ENCODE results near the gene ARID3C. TPM values are rescaled to one million over a fixed set of nuclear protein-coding genes. Genes with fewer than 3 reads are reported as not detected.

The ARID3C gene
- polyA plus RNA-seq, 3 donors = 0.21 TPM; not detected in 2

DNA sequence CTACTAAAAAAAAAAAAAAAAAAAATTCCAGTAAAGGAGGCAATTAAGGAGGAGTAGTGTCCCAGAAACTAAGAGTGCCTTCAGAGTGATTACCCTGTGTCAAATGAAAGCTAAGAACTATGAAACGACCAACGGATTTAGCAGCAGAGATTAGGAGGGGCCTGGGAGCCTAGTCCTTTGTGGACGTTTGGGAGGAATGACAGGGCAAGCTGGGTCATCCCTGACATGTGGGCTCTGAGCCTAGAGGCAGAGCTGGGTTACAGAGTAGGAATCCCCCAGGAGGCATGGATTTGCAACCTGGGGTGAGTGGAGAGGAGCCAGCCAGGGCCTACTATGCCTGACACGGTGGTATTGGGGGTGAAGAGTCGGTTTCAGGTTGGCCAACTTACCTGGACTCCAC, 4.3 kb upstream of the ARID3C start:
- DNase-seq (ENCODE audit: low read depth in 3 of 3, low spot score in 2 of 3) = no peak

GRCh38 chr9:34630402-34631154, 1.7 kb upstream of the ARID3C start:
- DNase-seq (ENCODE audit: low read depth in 3 of 3, low spot score in 2 of 3) = no peak

- no peak for DNase-seq (ENCODE audit: low read depth in 3 of 3, low spot score in 2 of 3)
These were observed 584 bp upstream of the ARID3C start for GRCh38 chr9:34629491-34629808.

GRCh38 chr9:34627716-34628655, 880 bp downstream of the ARID3C start:
- DNase-seq (ENCODE audit: low read depth in 3 of 3, low spot score in 2 of 3) = no peak

DNA sequence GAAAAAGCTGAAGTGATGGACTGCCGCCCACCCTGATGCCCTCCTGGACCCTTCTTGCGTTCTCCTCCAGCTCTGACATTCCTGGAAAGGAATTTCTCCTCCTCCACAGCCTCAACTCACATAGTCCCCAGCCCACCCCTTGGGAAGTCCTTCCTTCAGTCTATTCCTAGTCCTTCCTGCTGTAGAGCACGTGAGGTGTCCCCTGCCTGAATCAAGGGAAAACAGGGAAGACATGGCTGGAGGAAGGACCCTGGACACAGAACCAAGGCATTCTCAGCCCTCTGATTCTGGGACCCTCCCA, 3.7 kb downstream of the ARID3C start:
- DNase-seq (ENCODE audit: low read depth in 3 of 3, low spot score in 2 of 3) = no peak

GRCh38 chr9:34624475-34625185, 4.2 kb downstream of the ARID3C start:
- DNase-seq (ENCODE audit: low read depth in 3 of 3, low spot score in 2 of 3) = no peak

GRCh38 chr9:34623374-34624235, 5.3 kb downstream of the ARID3C start:
- DNase-seq (ENCODE audit: low read depth in 3 of 3, low spot score in 2 of 3) = no peak

DNA sequence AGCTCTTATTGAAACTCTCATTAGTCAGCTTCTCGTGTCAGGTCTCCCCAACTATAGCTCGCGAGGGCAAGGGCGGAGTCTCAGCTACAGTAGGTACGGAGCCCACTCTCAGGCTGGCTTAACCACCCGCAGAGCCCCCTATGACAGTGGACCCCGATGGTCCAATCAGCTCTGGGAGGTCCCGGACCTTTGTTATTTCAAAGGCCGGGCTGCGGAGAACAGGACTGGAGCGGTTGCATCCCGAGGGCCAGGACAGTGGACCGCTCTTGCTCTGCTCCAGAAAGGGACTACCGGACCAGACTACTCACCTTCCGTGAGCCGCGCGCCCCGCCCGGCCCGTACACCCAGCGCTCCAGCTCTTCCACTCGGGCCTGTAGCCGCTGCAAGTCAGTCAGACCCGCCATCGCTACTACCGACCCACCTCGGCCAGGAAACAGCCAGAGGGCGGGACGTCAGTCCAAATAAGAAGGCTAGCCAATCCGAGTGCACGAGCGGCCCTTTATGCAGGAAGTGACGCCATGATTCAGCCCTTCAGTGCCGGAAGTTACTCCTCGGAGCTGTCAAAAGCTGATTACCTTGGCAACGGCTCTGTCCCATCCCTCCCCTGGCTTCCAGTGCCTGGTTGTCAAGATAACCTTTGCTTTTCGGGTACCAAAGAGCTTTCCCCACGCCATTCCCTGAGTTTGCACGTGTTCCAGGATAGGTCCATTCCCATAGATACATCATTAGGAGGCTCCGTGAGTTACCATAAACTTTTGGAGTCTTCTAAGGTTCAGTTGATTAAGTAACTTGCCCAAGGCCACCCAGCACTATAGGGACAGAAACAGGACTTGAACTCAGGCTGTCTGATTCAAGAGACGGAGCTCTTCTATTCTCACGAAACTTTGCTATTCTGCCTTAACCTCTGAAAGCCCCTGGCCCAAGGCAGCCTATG, 8.5 kb downstream of the ARID3C start, which contains the start of gene DCTN3:
DCTN3 (minus strand) TSS at position 435 of the 934 bp plus-strand sequence; CDS start at position 404, 31 bp downstream.
- DNase-seq (ENCODE audit: low read depth in 3 of 3, low spot score in 2 of 3) = peak; percentile 87 to 90 (median 88)

DNA sequence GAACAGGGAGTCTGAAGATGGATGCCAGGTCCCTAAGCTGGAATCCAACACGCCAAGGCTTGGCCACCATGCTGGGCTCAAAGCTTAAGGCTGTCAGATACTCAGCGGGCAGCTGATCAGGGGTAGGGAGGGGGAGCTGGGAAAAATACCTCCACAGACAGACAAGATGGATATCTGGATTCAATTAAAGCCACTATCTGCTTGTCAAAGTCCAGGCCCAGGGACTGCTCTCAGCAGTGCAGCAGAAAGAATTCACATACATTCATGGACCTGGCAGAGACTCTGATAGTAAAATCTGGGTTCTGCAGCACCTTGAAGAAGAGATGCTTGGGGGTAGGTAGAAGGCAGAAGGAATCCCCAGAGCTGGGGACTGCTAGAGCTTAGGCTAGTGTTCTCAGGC, 13.7 kb downstream of the ARID3C start:
- no peak for DNase-seq (ENCODE audit: low read depth in 3 of 3, low spot score in 2 of 3)

DNA sequence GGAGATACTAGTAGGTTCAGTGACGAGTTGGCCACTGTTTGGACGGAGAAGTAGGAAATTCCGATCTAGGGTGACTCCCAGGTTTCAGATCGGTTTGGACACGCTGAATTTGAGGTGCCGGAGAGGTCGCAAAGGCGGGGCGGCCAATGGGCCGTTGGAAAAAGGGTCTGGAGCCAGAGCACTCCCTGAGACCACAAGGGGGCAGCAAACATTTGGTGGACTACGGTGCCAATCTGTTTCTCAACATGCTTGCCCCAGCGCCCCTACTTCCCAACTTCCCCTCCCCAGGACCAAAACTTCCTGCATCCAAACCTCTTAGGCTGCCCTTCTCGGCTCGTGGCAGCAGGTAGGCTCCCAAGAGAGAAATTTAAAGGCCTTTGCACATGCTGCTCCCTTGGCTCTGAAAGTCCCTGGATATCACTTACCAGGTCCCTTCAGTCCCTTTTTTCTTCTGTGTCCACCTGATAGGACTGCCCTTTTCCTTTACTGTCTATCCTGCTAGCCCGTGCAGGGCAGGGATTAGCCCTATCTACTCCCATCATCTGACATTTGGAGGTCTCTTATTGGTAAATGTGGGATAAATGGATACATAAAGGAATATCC, 16.0 kb downstream of the ARID3C start:
- DNase-seq (ENCODE audit: low read depth in 3 of 3, low spot score in 2 of 3) = no peak

DNA sequence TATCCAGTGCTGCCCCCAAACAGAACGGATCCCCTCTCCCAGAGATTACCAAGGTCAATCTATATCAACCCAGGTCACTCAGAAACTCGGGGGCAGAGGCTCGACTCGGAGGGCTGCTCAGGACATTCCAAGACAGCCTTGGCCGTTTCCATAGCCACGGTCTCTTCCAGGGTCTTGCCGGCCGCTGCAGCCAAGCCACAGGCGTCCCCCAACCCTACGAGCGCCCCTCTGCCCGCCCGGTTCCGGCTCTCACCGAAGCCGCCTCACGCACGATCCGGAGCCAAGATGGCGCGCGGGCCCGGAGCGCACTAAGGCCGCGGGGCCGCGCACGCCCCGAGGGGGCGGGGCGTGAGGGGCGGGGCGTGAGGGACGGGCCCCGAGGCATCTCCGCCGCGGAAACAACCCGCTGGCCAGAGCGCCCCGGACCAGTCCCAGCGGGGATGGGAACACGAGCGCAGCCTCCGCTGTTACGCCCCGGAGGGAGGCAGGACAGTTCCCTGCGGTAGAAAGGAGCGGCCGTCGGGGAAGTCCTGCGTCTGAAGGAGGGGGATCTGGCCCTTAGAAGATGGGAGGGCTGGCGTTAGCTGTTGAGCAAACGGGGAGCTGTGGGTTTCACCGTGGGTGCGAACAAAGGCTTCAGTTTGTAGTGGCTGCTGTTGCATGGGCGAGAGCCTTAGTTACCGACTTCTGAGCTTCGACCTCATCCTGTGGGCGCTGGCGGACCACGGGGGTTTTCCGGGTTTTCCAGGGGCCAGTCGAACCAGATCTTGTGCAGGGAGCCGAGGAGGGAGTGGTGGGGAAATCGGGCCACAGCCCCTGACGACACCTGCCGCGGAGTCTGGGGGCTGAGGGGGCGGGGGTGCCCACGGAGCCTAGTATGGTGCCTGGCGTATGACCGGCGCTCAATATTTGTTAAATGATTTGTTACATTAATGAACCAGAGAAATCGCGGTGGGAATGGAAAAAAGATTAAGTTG, 16.8 kb downstream of the ARID3C start, which contains the start of gene RPP25L:
RPP25L (minus strand) TSS at position 287 of the 977 bp plus-strand sequence. CDS start 801 bp downstream, outside the sequence.
- DNase-seq (ENCODE audit: low read depth in 3 of 3, low spot score in 2 of 3) = peak in 2 of 3 donors; percentile 72 to 75

- no peak for DNase-seq (ENCODE audit: low read depth in 3 of 3, low spot score in 2 of 3)
These were observed 17.5 kb downstream of the ARID3C start for GRCh38 chr9:34611251-34611810.

GRCh38 chr9:34610434-34611206, 18.2 kb downstream of the ARID3C start:
- DNase-seq (ENCODE audit: low read depth in 3 of 3, low spot score in 2 of 3) = no peak

GRCh38 chr9:34607331-34607730, 21.5 kb downstream of the ARID3C start:
- no peak for DNase-seq (ENCODE audit: low read depth in 3 of 3, low spot score in 2 of 3)

DNA sequence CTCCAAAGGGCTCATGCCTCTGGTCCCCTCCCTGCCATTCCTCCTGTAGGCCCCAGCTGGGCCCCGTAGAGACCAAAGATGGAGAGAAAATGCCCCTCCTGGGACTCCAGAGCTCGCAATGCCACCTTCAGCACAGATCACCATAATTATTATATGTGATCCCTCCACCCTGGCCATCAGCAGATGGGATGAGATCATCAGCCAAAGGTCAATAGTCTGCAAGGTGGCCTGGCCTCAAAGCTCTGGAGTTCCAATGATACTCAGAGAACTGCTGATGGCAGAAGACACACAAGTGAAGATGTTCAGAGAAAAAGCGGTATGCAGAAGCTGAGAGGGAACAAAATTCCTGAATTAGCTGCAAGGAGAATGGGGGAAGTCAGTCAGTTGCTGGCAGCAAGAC, 22.0 kb downstream of the ARID3C start:
- DNase-seq (ENCODE audit: low read depth in 3 of 3, low spot score in 2 of 3) = no peak

DNA sequence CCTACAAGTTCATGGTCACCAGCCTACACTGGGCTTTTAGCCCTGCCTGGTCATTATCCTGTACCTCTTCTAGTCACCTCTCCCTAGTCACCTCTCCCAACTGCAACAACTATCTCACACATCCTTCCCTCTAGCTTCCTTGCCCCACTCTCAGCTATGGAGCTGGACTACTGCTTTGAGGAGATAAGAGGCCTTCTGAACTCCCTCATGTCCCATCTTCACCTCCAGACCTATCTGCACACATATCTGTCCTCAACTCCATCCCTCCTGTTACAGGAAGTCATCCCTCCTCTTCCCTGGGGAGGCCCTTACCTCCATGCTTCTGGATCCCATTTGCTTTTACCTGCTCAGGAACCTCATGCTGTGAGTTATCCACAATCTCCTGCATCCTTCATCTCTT, 22.7 kb downstream of the ARID3C start:
- no peak for DNase-seq (ENCODE audit: low read depth in 3 of 3, low spot score in 2 of 3)
